Keratinocyte (primary cell): ENCODE data around the gene DFFB. TPM values are rescaled to one million over a fixed set of nuclear protein-coding genes. Genes with fewer than 3 reads are reported as not detected.

Experiments used
- DNase-seq: peaks from one replicate; pipeline ENCODE4 v3.0.0-alpha.2; 2011; ENCODE audit warnings: low read depth, missing footprints, low spot score
- FAIRE-seq: peaks from 2 replicates; lab custom pipeline; 2011; peaks lifted over from hg19 to GRCh38; lab: Jason Lieb, UNC
- H2AFZ ChIP-seq: 2 replicates; pipeline ENCODE4 v1.6.0; 2012; ENCODE audit warnings: low read length, control low read depth, inconsistent platforms; ENCODE audit not compliant: control insufficient read depth
- H3K27ac ChIP-seq: 2 replicates; pipeline ENCODE4 v1.5.1; 2011; ENCODE audit warnings: low read length; ENCODE audit not compliant: control insufficient read depth, insufficient read depth
- H3K27me3 ChIP-seq: 3 replicates; pipeline ENCODE4 v1.6.0; 2011; ENCODE audit warnings: low read length; ENCODE audit not compliant: control insufficient read depth, insufficient read depth; ENCODE audit errors: extremely low read depth
- H3K36me3 ChIP-seq, 2 experiments: 2 replicates in 1 of 2; 3 replicates in 1 of 2; pipeline ENCODE4 v1.5.1; 2011; ENCODE audit warnings: low read length in 2 of 2, mild to moderate bottlenecking in 1 of 2; ENCODE audit not compliant: control insufficient read depth in 2 of 2, insufficient read depth in 2 of 2; ENCODE audit errors: extremely low read depth in 1 of 2
- H3K4me1 ChIP-seq: 3 replicates; pipeline ENCODE4 v1.5.1; 2011; ENCODE audit warnings: low read length; ENCODE audit not compliant: control insufficient read depth, insufficient read depth; ENCODE audit errors: extremely low read depth
- H3K4me2 ChIP-seq: 3 replicates; pipeline ENCODE4 v1.6.0; 2011; ENCODE audit warnings: low read depth, low read length; ENCODE audit not compliant: control insufficient read depth, insufficient read depth; ENCODE audit errors: extremely low read depth
- H3K4me3 ChIP-seq, 3 experiments: fragments of 200-600 bp in 1 of 3; sonication (generic) in 1 of 3; 2 replicates in 2 of 3; 3 replicates in 1 of 3; pipeline ENCODE4 v1.5.1; 2011 to 2016; ENCODE audit warnings: low read length in 3 of 3, mild to moderate bottlenecking in 3 of 3, control low read depth in 2 of 3, inconsistent platforms in 1 of 3, low read depth in 1 of 3, mixed read lengths in 1 of 3, mixed run types in 1 of 3, moderate library complexity in 1 of 3; ENCODE audit not compliant: control insufficient read depth in 2 of 3, insufficient read depth in 2 of 3; ENCODE audit errors: extremely low read depth in 1 of 3
- H3K79me2 ChIP-seq: 2 replicates; pipeline ENCODE4 v1.6.0; 2012; ENCODE audit warnings: low read length; ENCODE audit not compliant: control insufficient read depth, insufficient read depth
- H3K9ac ChIP-seq: 3 replicates; pipeline ENCODE4 v1.6.0; 2011; ENCODE audit warnings: low read length; ENCODE audit not compliant: control insufficient read depth, insufficient read depth; ENCODE audit errors: extremely low read depth
- H3K9me1 ChIP-seq: 3 replicates; pipeline ENCODE4 v1.6.0; 2011; ENCODE audit warnings: low read length; ENCODE audit not compliant: control insufficient read depth, insufficient read depth; ENCODE audit errors: extremely low read depth
- H3K9me3 ChIP-seq: 2 replicates; pipeline ENCODE4 v1.5.1; 2012; ENCODE audit warnings: low read depth, low read length; ENCODE audit not compliant: control insufficient read depth
- H4K20me1 ChIP-seq: 3 replicates; pipeline ENCODE4 v1.6.0; 2011; ENCODE audit warnings: low read length; ENCODE audit not compliant: control insufficient read depth, insufficient read depth; ENCODE audit errors: extremely low read depth
- CTCF ChIP-seq, 3 experiments: IDR thresholded peaks in 1 of 3; conservative IDR thresholded peaks in 1 of 3; optimal IDR thresholded peaks in 1 of 3; 2 replicates in 2 of 3; 3 replicates in 1 of 3; pipeline versions ENCODE3 to v1.5.1; 2011; ENCODE audit warnings: low read length in 3 of 3, mild to moderate bottlenecking in 3 of 3, moderate library complexity in 2 of 3, control low read depth in 1 of 3, inconsistent platforms in 1 of 3; ENCODE audit not compliant: insufficient read depth in 2 of 3; ENCODE audit errors: extremely low read depth in 1 of 3
- EZH2 ChIP-seq: IDR thresholded peaks from one replicate; pipeline ENCODE4 v1.6.1; 2012; ENCODE audit warnings: inconsistent platforms, mild to moderate bottlenecking, low read length, moderate library complexity
- dilution Hi-C: fragments of 300-500 bp; cut with MboI; formaldehyde crosslinking; loops from one replicate; pipeline ENCODE4 v1.7.0; 2020; ENCODE audit warnings: low sequenced_read_pairs; ENCODE audit not compliant: extremely low pct_ligation_motif_present
- polyA plus RNA-seq, 5 experiments: library from polyadenylated mRNA; depleted of rRNA in 3 of 5; stranded (reverse) in 3 of 5; stranded (forward) in 1 of 5; unstranded in 1 of 5; fragments of >200 nt; gene quantifications; 1 replicate in 1 of 5; 2 replicates in 3 of 5; 3 replicates in 1 of 5; pipeline versions ENCODE4 v1.2.1 to v1.2.3, GENCODE V29; 2011 to 2012; ENCODE audit warnings: missing spikeins in 2 of 5, low read depth in 1 of 5, low replicate concordance in 1 of 5

DFFB gene
- polyA plus RNA-seq, 1 donor (not counting 4 experiments of a cell fraction or from before 2014, with no cell fraction given), result 5.2 TPM

GRCh38 chr1:3907621-3908165, 50.4 kb downstream of the DFFB start:
- no peaks in the 10 kb centered on the region for H3K36me3 ChIP-seq
- no peak for FAIRE-seq

GRCh38 chr1:3908886-3909517, 51.7 kb downstream of the DFFB start:
- Histone ChIP-seq H2AFZ (no peak overlapping the region), H3K4me3 (no peak overlapping the region), H3K27ac (no peak overlapping the region), H3K79me2 (no peaks in the 10 kb centered on the region), H3K9me1 (no peaks in the 10 kb centered on the region), H3K27me3 (peaks cover 8% of the 10 kb centered on the region), H3K36me3 (no peaks in the 10 kb centered on the region), H4K20me1 (no peaks in the 10 kb centered on the region), H3K9ac (no peak overlapping the region), H3K4me1 (peaks cover 3% of the 10 kb centered on the region), H3K9me3 (no peaks in the 10 kb centered on the region), H3K4me2 (no peak overlapping the region)
- DNase-seq (no peak), FAIRE-seq (no peak)
- dilution Hi-C loops, result no loop called here
- TF ChIP-seq CTCF (optimal IDR thresholded peaks at IDR 0.05 in 1 of 3, IDR thresholded peaks at IDR 0.05 in 1 of 3, conservative IDR thresholded peaks at IDR 0.05 in 1 of 3; ENCODE audit: extremely low read depth in 1 of 3, insufficient read depth in 2 of 3, low read length in 3 of 3) (no peak), EZH2 (no peak)

More at GRCh38 chr1:3907621-3908165, 50.4 kb downstream of the DFFB start:
- Histone ChIP-seq H3K9ac (no peak overlapping the region), H3K27me3 (peaks cover 8% of the 10 kb centered on the region), H3K9me3 (no peaks in the 10 kb centered on the region), H3K4me1 (peaks cover 3% of the 10 kb centered on the region), H4K20me1 (no peaks in the 10 kb centered on the region), H3K79me2 (no peaks in the 10 kb centered on the region), H3K9me1 (no peaks in the 10 kb centered on the region), H3K4me3 (no peak overlapping the region), H3K27ac (no peak overlapping the region), H2AFZ (no peak overlapping the region), H3K4me2 (no peak overlapping the region)
- TF ChIP-seq CTCF (optimal IDR thresholded peaks at IDR 0.05 in 1 of 3, IDR thresholded peaks at IDR 0.05 in 1 of 3, conservative IDR thresholded peaks at IDR 0.05 in 1 of 3; ENCODE audit: extremely low read depth in 1 of 3, insufficient read depth in 2 of 3, low read length in 3 of 3) (no peak), EZH2 (no peak)
- dilution Hi-C loops, result no loop called here
- DNase-seq, result no peak
